MCF 10A (cell line): ENCODE data around the gene HLX. TPM values are rescaled to one million over a fixed set of nuclear protein-coding genes. Genes with fewer than 3 reads are reported as not detected.

Experiments
- BruUV-seq: library from RNA; stranded (reverse); fragments of 400-500 nt; replicated peaks from 2 replicates; lab custom pipeline; 2021; lab: Mats Ljungman, UMichigan
- CTCF ChIA-PET: fragments of 300-600 bp; sonication (Branson Sonifier 250); formaldehyde crosslinking; extraction: SDS; loops from one replicate; lab custom pipeline; 2021; ENCODE audit warnings: antibody characterized with exemption, inconsistent platforms; lab: Yijun Ruan, JAX
- POLR2A ChIA-PET: fragments of 300-600, 350-650 bp; sonication (Branson Sonifier 250); formaldehyde crosslinking; extraction: SDS; loops from one replicate; lab custom pipeline; 2020; ENCODE audit warnings: antibody characterized with exemption, inconsistent platforms; lab: Yijun Ruan, JAX
- DNase-seq: peaks from one replicate; pipeline ENCODE4 v3.0.0-alpha.2; 2018; ENCODE audit not compliant: unreplicated experiment
- H3K27ac Mint-ChIP-seq: one replicate; pipeline ENCODE4 v1.8.0; 2022; ENCODE audit warnings: mild to moderate bottlenecking, low read depth, mixed read lengths; ENCODE audit not compliant: unreplicated experiment
- H3K27me3 Mint-ChIP-seq: one replicate; pipeline ENCODE4 v1.8.0; 2022; ENCODE audit warnings: mixed read lengths; ENCODE audit not compliant: insufficient read depth, unreplicated experiment
- H3K36me3 Mint-ChIP-seq: one replicate; pipeline ENCODE4 v1.8.0; 2022; ENCODE audit warnings: mild to moderate bottlenecking, moderate library complexity, mixed read lengths; ENCODE audit not compliant: insufficient read depth, unreplicated experiment
- H3K4me1 Mint-ChIP-seq: one replicate; pipeline ENCODE4 v1.8.0; 2022; ENCODE audit warnings: mixed read lengths; ENCODE audit not compliant: insufficient read depth, unreplicated experiment
- H3K4me3 Mint-ChIP-seq: one replicate; pipeline ENCODE4 v1.8.0; 2022; ENCODE audit warnings: mild to moderate bottlenecking, moderate library complexity, mixed read lengths; ENCODE audit not compliant: unreplicated experiment
- H3K9me3 Mint-ChIP-seq: one replicate; pipeline ENCODE4 v1.8.0; 2022; ENCODE audit warnings: mixed read lengths; ENCODE audit not compliant: unreplicated experiment
- intact Hi-C: fragments of 100-400 bp; cut with micrococcal nuclease; formaldehyde crosslinking; loops from 2 replicates; pipeline ENCODE4 v1.14.1; 2022
- total RNA-seq: library from RNA; stranded (reverse); gene quantifications from 2 replicates; pipeline ENCODE4 v1.2.3, GENCODE V29; 2022
- TF ChIP-seq, protein P1 (sequence below): fragments of 200-600 bp; IDR thresholded peaks from one replicate; pipeline ENCODE4 v1.8.0; 2022; ENCODE audit warnings: antibody characterized with exemption, mild to moderate bottlenecking; ENCODE audit not compliant: unreplicated experiment

HLX gene
- total RNA-seq, 1 experiment from 2014 or later, result 2.3 TPM

DNA sequence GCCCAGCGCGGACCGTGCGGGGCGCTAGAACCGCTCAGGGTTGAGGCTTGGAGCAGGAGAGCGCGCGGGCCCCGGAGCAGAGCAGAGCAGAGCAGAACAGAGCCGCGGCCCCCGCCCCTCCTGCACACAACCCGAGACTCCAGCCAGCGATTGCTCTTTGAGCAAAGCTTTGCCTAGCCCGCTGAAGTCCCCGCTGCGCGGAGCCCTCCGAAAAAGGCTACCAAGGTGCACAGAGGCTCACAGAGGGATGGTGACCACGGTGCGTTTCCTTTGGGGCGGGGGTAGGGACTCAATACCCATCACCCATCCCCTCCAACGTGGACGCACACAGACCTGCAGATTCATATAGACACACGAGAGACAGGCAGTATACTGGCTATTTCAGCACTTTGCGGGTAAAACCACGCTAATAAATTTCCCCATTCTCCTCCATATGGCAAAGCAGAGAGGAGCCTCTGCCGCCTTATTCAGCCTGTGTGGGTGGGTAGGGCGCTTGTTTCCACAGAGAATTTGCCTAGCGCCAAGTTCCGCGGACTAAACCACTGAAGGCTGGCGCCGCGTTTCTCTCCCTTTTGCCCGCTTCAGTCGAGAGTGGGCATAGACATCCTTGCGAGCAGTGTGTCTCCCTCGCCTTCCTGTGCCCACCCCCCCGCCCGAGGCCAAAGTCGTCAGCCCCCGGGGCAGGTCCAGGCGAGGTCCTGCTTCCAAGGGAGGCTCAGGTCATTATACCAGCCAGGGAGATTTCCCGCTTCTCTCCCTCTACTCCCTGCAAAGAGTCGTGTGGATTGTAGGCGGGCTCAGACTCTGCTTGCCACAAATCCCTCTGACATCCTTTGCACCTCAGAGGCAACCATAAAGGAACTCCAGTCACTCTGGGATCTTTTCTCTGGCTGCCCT, 8.5 kb downstream of the HLX start:
- no peaks in the 10 kb centered on the region for H3K9me3 Mint-ChIP-seq
- H3K4me3 Mint-ChIP-seq, result no peak overlapping the region
- DNase-seq, result no peak
- ChIA-PET CTCF (interaction anchor here (0.6 to 2.1 kb wide), 4 partner anchors 14 to 547 kb away, joined by 3 to 8 read pairs (median 4); no protein-coding TSS in a partner anchor), POLR2A (interaction anchor here (0.7 to 1.1 kb wide), 2 partner anchors 11 to 13 kb away, joined by 3 read pairs; no protein-coding TSS in a partner anchor)
- intact Hi-C loops, result no loop called here
- no TSS peak for BruUV-seq
- TF ChIP-seq, protein P1, sequence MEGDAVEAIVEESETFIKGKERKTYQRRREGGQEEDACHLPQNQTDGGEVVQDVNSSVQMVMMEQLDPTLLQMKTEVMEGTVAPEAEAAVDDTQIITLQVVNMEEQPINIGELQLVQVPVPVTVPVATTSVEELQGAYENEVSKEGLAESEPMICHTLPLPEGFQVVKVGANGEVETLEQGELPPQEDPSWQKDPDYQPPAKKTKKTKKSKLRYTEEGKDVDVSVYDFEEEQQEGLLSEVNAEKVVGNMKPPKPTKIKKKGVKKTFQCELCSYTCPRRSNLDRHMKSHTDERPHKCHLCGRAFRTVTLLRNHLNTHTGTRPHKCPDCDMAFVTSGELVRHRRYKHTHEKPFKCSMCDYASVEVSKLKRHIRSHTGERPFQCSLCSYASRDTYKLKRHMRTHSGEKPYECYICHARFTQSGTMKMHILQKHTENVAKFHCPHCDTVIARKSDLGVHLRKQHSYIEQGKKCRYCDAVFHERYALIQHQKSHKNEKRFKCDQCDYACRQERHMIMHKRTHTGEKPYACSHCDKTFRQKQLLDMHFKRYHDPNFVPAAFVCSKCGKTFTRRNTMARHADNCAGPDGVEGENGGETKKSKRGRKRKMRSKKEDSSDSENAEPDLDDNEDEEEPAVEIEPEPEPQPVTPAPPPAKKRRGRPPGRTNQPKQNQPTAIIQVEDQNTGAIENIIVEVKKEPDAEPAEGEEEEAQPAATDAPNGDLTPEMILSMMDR, result no peak
- H3K4me1 Mint-ChIP-seq, result peaks cover 2% of the 10 kb centered on the region
- no peak overlapping the region for H3K27ac Mint-ChIP-seq
- H3K27me3 Mint-ChIP-seq, result peaks cover 12% of the 10 kb centered on the region
- no peaks in the 10 kb centered on the region for H3K36me3 Mint-ChIP-seq

DNA sequence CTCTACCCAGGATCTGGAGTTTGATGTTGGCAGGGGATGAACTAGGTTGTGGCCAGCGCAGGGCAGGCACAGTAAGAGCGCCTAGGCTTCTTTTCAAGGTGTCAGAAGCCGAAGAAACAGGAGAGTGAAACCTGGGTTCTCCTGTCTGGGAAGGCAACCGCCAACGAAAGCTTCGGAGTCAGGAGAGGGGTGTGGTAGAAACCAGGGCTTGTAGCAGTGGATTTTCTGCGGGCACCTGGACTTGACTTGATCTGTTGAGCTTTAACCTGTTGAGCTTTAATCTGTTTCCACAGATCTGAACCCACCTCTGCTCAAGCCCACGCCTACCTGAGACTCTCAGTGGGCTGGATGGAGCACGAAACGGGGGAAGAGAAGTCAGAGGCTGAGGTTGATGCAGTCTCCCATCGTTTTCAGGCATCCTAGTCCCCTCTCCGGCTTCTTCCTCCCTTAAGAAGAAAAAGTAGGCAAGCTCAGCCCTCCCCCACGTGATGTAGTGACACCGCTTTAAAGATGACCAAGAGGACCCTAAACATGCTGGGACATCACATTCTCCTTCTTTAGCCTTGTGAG, 9.3 kb downstream of the HLX start:
- H3K27me3 Mint-ChIP-seq, result peaks cover 12% of the 10 kb centered on the region
- ChIA-PET CTCF (interaction anchor here (0.6 to 2.1 kb wide), 5 partner anchors 9 to 547 kb away, joined by 3 to 8 read pairs (median 4); partner anchors contain the start of gene HLX), POLR2A (interaction anchor here (0.6 to 1.1 kb wide), 3 partner anchors 10 to 468 kb away, joined by 3 read pairs; no protein-coding TSS in a partner anchor)
- no peaks in the 10 kb centered on the region for H3K4me1 Mint-ChIP-seq
- no peaks in the 10 kb centered on the region for H3K36me3 Mint-ChIP-seq
- intact Hi-C loops, result no loop called here
- no peak overlapping the region for H3K27ac Mint-ChIP-seq
- DNase-seq, result no peak
- TF ChIP-seq, protein P1, result no peak
- no peaks in the 10 kb centered on the region for H3K9me3 Mint-ChIP-seq
- BruUV-seq, result no TSS peak
- H3K4me3 Mint-ChIP-seq, result no peak overlapping the region

DNA sequence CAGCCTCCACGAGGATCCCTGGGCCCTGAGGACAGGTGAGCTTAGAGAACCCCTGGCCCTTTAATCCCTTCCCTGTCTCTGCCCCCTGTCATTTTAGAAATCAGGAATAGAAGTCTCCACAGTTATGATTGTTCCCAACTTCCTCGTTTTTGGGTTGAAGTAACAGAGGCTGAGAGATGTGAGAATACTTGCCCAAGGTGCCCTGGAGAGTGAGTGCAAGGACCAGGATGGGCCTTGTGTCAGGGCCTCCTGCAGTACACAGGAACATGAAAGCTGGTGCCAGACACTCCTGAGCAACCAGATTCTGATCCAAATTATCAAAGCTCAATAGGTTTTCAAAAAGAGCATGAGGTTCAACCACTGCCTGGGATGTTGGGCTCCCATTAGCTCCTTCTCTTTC, 10.1 kb downstream of the HLX start:
- no peak overlapping the region for H3K4me3 Mint-ChIP-seq
- H3K27ac Mint-ChIP-seq, result no peak overlapping the region
- TF ChIP-seq, protein P1, result no peak
- ChIA-PET POLR2A (interaction anchor here (0.6 to 1.1 kb wide), 3 partner anchors 9 to 430 kb away, joined by 3 to 4 read pairs (median 3); no protein-coding TSS in a partner anchor), CTCF (interaction anchor here (0.5 to 2.1 kb wide), 9 partner anchors 10 to 1019 kb away, joined by 3 to 8 read pairs (median 4); partner anchors contain the start of gene HLX)
- no peaks in the 10 kb centered on the region for H3K9me3 Mint-ChIP-seq
- no peak for DNase-seq
- intact Hi-C loops, result no loop called here
- H3K4me1 Mint-ChIP-seq, result no peaks in the 10 kb centered on the region
- no TSS peak for BruUV-seq
- peaks cover 12% of the 10 kb centered on the region for H3K27me3 Mint-ChIP-seq
- H3K36me3 Mint-ChIP-seq, result no peaks in the 10 kb centered on the region
